ENCODE measurements around the gene SBF2. TPM values are rescaled to one million over a fixed set of nuclear protein-coding genes. Genes with fewer than 3 reads are reported as not detected.

Gene SBF2
- total and polyA plus RNA-seq, 2 of the 13 experiments (the other 11 are each of a cell fraction or from before 2014, with no cell fraction given), result 24.0 to 45.8 TPM

DNA sequence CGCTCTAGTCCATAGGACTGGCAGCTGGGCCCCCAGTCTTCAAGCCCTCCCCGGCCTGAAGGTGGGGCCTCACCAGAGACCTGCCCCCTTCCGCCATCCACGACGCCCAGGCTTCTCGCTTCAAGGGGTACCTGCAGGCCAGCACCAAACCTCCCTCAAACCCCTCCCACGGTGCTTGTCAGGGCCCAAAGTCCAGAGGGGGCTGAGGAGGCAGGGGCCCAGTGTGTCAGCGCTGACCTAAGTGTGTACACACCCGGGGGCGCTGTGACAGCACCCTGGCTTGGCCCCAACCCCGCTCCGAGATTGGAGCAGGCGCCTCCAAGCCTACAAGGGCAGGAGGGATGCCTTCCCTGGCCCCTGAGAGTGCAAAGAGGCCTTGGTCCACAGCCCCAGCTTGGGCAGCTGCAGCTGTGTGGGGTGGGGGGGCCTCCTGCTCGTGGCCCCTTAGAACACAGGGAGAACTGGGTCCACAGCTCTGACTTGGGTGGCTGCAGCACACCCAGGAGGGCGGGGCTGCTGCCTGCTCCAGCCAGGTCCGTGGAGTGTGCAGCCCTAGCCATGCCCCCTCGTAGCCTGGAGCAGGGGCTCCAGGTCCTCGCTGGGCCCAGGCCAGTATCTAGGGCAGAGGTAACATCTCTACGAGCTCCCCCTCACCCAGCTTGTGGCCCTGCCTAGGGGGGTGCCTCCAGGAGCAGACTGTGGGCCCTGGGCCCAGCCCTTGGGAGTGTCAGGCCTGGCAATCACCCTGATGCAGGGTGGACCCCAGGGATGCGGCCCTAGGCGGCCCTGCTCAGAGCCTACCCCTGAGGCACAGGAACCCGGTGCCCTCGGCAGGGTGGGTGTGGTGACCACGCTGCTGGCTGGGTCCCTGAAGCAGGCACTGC lies 4.9 kb downstream of the SBF2 start (continued):
- TF ChIP-seq CEBPG (CRISPR knock-in tag; IDR thresholded peaks at IDR 0.05) (peak; percentile 27; the same call in 1 of the 2 replicates), ZNF142 (CRISPR knock-in tag; IDR thresholded peaks at IDR 0.05) (0 out of 2 replicates have a peak, but pooled peaks have one; percentile 17), KAT8 (CRISPR knock-in tag; IDR thresholded peaks at IDR 0.05) (peak; percentile 75), HNF1B (CRISPR knock-in tag; IDR thresholded peaks at IDR 0.05) (peak; percentile 92), UBTF (CRISPR knock-in tag; IDR thresholded peaks at IDR 0.05) (peak; percentile 84), ZNF660 (CRISPR knock-in tag; IDR thresholded peaks at IDR 0.05; ENCODE audit: borderline replicate concordance, low read depth) (no peak), NFIB (CRISPR knock-in tag; IDR thresholded peaks at IDR 0.05; ENCODE audit: borderline replicate concordance) (no peak), ATF7 (IDR thresholded peaks at IDR 0.05) (no peak), ATF7 (CRISPR knock-in tag; IDR thresholded peaks at IDR 0.05) (peak; percentile 81), CC2D1A (CRISPR knock-in tag; IDR thresholded peaks at IDR 0.05) (no peak), CREM (IDR thresholded peaks at IDR 0.05) (peak; percentile 63), CREM (CRISPR knock-in tag; IDR thresholded peaks at IDR 0.05) (no peak), TAF1 (CRISPR knock-in tag; IDR thresholded peaks at IDR 0.05) (no peak), TCF7 (IDR thresholded peaks at IDR 0.05; ENCODE audit: low read depth) (no peak), CEBPB (IDR thresholded peaks at IDR 0.05; ENCODE audit: borderline replicate concordance, low read depth, low read length) (no peak)
- TF ChIP-seq, protein P1, sequence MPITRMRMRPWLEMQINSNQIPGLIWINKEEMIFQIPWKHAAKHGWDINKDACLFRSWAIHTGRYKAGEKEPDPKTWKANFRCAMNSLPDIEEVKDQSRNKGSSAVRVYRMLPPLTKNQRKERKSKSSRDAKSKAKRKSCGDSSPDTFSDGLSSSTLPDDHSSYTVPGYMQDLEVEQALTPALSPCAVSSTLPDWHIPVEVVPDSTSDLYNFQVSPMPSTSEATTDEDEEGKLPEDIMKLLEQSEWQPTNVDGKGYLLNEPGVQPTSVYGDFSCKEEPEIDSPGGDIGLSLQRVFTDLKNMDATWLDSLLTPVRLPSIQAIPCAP (CRISPR knock-in tag; IDR thresholded peaks at IDR 0.05; ENCODE audit: low read depth), result no peak
- TF ChIP-seq, protein P2, sequence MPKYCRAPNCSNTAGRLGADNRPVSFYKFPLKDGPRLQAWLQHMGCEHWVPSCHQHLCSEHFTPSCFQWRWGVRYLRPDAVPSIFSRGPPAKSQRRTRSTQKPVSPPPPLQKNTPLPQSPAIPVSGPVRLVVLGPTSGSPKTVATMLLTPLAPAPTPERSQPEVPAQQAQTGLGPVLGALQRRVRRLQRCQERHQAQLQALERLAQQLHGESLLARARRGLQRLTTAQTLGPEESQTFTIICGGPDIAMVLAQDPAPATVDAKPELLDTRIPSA (CRISPR knock-in tag; IDR thresholded peaks at IDR 0.05; ENCODE audit: borderline replicate concordance), result 0 out of 2 replicates have a peak, but pooled peaks have one; percentile 45
